Forelimb muscle (tissue), 1 donor: ENCODE measurements around the gene MBD1. TPM values are rescaled to one million over a fixed set of nuclear protein-coding genes. Genes with fewer than 3 reads are reported as not detected.
"Not testable (repeated sequence)": the region's sequence is repeated elsewhere in the genome, so short reads cannot be mapped to it uniquely, and the experiment has no call there.

Experiments
- DNase-seq: peaks from one replicate; pipeline ENCODE4 v3.0.0-alpha.2; 2013; ENCODE audit warnings: low read depth
- polyA plus RNA-seq: library from polyadenylated mRNA; unstranded; fragments of 120-200 nt; gene quantifications from one replicate; pipeline ENCODE4 v1.2.1, GENCODE V29; 2013; ENCODE audit not compliant: insufficient read length

Gene MBD1
- polyA plus RNA-seq, 1 donor: 40.5 TPM

DNA sequence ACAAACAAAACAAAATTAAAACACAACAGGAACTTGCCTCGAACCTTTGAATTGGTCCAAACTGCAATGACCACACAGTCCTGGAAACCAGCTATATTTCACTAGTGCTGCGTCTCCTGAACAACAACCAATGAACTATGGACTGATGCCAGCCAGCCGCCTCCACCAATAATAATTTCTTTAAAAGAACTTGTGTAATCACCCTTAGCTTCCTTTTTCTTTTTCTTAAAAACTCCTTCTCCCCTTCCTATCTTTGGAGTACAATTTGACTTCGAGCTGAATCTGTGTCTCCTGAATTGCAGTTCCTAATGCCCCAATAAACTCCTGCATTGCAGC is 7.8 kb upstream of the MBD1 start:
- DNase-seq: no peak

GRCh38 chr18:50288348-50289107 is 7.2 kb upstream of the MBD1 start:
- not testable (repeated sequence) for DNase-seq

DNA sequence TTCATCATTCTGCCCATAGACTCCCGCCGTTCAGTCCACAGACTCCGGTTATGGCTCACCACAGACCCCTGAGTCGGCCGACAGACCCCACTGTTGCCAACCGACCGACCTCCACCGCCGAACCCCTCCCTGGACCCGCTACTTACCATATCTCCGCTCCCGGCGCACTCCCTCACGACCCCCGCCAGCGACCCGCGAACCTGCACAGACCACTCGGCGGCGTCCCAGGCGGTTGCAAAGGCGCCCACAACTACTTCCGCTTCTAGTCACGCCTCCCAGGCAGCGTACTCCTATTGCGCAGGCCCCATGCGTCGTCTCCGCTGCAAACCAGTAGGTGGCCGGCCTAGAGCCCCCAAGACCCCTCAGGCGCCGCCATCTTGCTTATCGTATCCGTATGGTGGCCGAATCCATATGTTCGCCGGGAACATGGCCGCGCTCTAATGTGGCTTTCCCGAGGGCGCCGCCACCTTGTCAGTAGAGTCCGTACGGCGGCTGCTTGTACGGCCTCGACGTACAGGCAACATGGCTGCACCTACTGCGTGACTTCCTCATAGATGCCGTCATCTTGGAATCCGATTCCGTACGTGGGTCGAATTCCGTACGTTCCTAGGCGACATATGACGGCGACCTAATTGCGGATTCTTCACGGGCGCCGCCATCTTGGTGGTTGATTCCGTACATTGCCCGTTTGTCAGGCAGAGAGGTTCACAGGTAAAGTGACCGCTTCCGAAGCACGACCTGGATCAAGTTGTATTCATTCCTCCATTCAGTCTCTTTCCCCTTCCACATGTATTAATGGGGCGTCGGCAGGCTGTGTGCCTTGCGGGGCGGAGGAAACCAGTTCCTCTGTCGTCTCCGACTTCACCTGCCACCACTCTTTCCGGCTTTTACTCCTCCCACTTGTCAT is 6.4 kb upstream of the MBD1 start, which contains the start of gene CXXC1:
Gene CXXC1 (minus strand): TSS at position 252 of the 907 bp plus-strand sequence. CDS start 103 bp downstream, at position 149.
- peak; percentile 100 for DNase-seq

DNA sequence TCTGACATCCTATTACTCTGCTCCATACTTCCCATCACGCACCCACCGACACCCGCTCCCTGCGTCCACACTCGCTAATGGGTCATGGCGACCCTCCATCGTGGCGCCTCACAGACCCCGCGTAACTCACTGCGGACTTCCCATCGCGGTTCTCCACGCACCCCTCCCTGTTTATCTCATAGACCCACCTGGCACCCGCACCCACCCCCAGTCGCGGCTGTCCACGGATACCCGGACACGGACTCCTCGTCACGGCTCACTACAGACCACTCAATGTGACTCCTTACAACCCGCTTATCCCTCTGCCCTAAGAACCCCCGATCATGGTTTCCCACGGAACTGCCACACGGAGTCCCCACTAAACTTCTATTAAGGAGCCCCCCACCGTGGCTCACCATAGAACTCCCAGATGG is 5.7 kb upstream of the MBD1 start:
- no peak for DNase-seq

GRCh38 chr18:50286391-50287027 is 5.2 kb upstream of the MBD1 start:
- DNase-seq: no peak

- DNase-seq: no peak
Measured at GRCh38 chr18:50285631-50286321, 4.5 kb upstream of the MBD1 start.

DNA sequence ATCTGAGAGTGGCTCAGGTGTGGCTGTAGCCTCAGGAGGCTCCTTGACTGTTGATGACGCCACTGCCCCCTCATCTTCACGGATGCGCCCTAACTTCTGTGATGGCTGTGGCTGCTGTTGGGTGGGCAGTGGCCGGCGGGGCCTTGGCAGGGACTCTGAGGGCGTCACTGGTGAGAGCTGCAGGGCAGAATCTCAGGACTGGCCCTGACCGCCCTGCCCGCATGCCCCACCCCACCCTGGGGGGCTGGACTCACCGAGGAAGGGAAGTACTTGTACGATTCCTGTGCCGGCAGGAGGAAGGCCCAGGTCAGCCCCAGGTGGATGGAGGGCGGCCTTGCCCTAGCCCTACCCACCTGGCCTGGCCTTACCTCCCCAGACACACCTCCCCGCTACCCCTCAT is 3.7 kb upstream of the MBD1 start:
- no peak for DNase-seq

DNA sequence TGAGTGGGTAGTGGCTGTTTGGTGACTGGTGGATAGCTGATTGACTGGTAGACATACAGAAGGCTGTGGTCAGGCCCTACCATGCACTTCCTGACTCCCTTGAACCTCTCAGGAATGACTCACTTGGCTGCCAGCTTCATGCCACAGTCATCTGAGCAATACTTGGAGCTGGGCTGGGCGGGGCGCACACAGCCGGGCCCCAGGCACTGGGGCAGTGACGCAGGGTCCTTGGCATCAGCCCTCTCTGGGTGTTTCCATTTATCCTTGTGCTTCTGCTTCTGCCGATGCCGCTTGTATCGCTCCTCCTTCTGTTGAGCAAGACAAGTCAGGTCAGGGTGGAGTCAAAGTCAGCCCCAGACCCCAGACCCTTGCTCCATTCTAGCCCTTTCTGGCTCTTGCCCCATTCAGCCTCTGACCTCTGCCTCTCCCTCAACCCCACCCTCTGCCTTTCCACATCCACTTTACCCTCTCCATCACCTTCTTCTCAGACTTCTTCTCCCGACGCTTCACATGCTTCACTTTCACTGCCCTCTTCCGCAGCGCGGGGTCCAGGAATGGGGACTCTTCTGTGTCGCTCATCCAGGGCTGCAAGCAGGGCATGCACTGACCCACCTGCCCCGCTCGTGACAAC is 3.0 kb upstream of the MBD1 start:
- no peak for DNase-seq

DNA sequence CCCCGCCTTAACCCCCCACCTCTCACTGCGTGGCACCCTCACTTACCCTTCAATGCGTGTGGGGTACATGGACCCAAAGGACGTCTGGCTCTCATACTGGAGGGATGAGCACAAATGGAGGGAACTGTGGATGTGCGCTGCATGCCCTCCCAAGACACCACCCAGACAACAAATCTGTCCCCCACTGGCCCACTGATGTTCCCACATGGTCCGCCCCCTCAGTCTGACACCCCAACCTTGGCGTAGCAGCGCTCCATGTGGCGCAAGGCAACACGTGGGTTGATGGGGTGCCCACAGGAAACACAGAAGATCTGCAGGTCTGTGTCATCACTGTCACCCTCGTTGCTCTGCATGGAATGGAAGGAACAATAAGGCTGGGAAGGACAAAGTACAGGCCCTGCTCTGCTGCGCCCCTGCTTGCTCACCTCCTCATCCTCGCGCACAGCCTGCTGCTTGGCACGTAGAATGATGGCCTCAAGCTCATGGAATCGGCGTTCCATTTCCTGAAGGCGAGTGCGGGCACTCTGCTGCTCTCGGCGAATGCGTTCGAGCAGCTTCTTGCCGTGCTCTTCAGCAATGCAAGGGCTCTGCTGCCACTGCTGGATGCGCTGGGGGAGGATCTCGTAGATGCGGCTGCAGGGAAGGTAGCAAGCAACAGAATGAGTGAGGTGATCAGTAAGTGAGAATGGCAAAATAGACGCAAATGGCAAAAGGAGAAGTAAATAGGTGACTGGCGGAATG is 2.3 kb upstream of the MBD1 start:
- DNase-seq: no peak

GRCh38 chr18:50282521-50283335 is 1.4 kb upstream of the MBD1 start:
- no peak for DNase-seq

DNA sequence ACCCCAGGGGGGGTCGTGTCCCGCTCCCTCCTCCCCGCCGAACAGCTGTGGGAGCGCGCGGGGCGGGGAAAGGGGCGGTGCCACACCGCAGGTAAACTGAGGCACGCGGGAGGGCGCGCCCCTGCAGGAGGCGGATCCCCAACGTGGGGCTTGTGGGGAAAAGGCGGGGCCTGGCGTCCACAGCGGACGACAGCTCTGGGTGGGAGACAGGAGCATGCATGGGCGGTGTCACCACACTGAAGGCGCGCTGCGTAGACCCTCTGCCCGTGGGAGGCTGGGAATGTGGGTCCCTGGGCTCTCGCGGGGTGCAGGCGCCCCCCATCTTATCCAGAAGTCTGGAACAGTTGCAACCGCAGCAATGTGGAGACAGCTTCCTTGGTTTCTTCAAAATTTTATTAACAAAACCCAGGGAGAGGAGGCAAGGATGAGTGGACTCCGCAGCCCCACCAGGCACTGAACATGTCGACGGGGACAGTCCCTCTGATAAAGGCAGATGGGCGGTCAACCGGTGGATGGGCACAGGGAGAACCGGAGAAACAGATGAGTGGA is 723 bp upstream of the MBD1 start:
- no peak for DNase-seq

- no peak for DNase-seq
Measured at GRCh38 chr18:50280707-50281294, 522 bp downstream of the MBD1 start.

- DNase-seq: no peak
Measured at GRCh38 chr18:50279752-50280151, 1.6 kb downstream of the MBD1 start.

DNA sequence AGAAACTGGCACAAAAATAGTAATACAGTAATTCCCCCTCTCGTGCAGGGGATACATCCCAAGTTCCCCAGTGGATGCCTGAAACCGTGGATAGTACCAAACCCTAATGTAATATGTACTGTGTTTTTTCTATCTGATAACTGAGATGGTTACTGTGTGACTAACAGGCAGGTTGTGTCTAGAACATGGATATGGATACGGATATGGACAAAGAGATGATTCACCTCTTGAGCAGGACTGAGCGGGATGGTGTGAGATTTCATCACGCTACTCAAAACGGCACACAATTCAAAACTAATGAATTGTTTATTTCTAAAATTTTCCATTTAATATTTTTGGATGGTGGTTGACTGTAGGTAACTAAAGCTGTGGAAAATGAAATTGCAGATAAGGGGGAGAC is 3.4 kb downstream of the MBD1 start:
- DNase-seq: no peak

GRCh38 chr18:50276452-50276851 is 4.9 kb downstream of the MBD1 start:
- no peak for DNase-seq

- no peak for DNase-seq
Measured at GRCh38 chr18:50275503-50276036, 5.8 kb downstream of the MBD1 start.

GRCh38 chr18:50274941-50275340 is 6.4 kb downstream of the MBD1 start:
- no peak for DNase-seq

- DNase-seq: no peak
Measured at GRCh38 chr18:50274044-50274442, 7.3 kb downstream of the MBD1 start.
